Lower lobe of right lung (tissue), 2 donors: ENCODE data around the gene ELANE. TPM values are rescaled to one million over a fixed set of nuclear protein-coding genes. Genes with fewer than 3 reads are reported as not detected.
"Not testable (repeated sequence)": the region's sequence is repeated elsewhere in the genome, so short reads cannot be mapped to it uniquely, and the experiment has no call there.

ENCODE experiments used
- ATAC-seq, 2 donors: fragments of 200-7000 bp; cut with Tn5 transposase; one replicate each; pipeline ENCODE4 v1.9.1; 2020 to 2022; ENCODE audit warnings: mild to moderate bottlenecking in 2 of 2, moderate library complexity in 2 of 2
- DNase-seq: peaks from one replicate; pipeline ENCODE4 v3.0.0-alpha.2; 2020
- H3K27ac ChIP-seq: fragments of 200-600 bp; one replicate; pipeline ENCODE4 v1.8.0; 2022
- H3K27me3 ChIP-seq: fragments of 200-600 bp; one replicate; pipeline ENCODE4 v1.8.0; 2022; ENCODE audit warnings: low read depth
- H3K36me3 ChIP-seq: fragments of 200-600 bp; one replicate; pipeline ENCODE4 v1.8.0; 2022; ENCODE audit warnings: mild to moderate bottlenecking
- H3K4me1 ChIP-seq: fragments of 200-600 bp; one replicate; pipeline ENCODE4 v1.8.0; 2022
- H3K4me3 ChIP-seq: fragments of 200-600 bp; one replicate; pipeline ENCODE4 v1.8.0; 2022; ENCODE audit warnings: mild to moderate bottlenecking
- H3K9me3 ChIP-seq: fragments of 200-600 bp; one replicate; pipeline ENCODE4 v1.8.0; 2022
- CTCF ChIP-seq: fragments of 200-600 bp; IDR thresholded peaks from one replicate; pipeline ENCODE4 v1.8.0; 2022; ENCODE audit warnings: antibody characterized with exemption, mild to moderate bottlenecking
- intact Hi-C: fragments of 100-400 bp; cut with DNase I; formaldehyde crosslinking; loops from one replicate; pipeline ENCODE4 v1.11.0; 2022
- total RNA-seq: library from RNA; stranded (reverse); fragmentation: NEBNext Ultra II Directional; extraction: Animal tissue kit (Norgen Biotek cat#: 25700); gene quantifications from one replicate; pipeline ENCODE4 v1.2.1, GENCODE V29; 2021
- donor health status: DM: no; HTN: yes; CAD: no; lungs with severe emphysema.

ELANE gene
- total RNA-seq, 1 donor from 2014 or later = 0.97 TPM

- Histone ChIP-seq H3K4me3 (no peak overlapping the region), H3K27me3 (no peaks in the 10 kb centered on the region), H3K4me1 (peaks cover 9% of the 10 kb centered on the region), H3K36me3 (peaks cover 68% of the 10 kb centered on the region), H3K27ac (no peak overlapping the region), H3K9me3 (no peaks in the 10 kb centered on the region)
- ATAC-seq (no peak), DNase-seq (no peak)
- intact Hi-C loops = no loop called here
- TF ChIP-seq CTCF = no peak
Measured at GRCh38 chr19:888581-889385, 36.7 kb downstream of the ELANE start.

- no peak for DNase-seq
- Histone ChIP-seq H3K36me3 (peaks cover 58% of the 10 kb centered on the region), H3K4me1 (peaks cover 12% of the 10 kb centered on the region)
Measured at GRCh38 chr19:889662-890295, 37.7 kb downstream of the ELANE start.

GRCh38 chr19:890831-891230 is 38.7 kb downstream of the ELANE start:
- H3K4me1 ChIP-seq = peaks cover 12% of the 10 kb centered on the region
- DNase-seq (no peak), ATAC-seq (no peak)
- no peak for TF ChIP-seq CTCF
- no peaks in the 10 kb centered on the region for H3K27me3 ChIP-seq
- no peaks in the 10 kb centered on the region for H3K9me3 ChIP-seq
- no peak overlapping the region for H3K27ac ChIP-seq
- intact Hi-C loops = no loop called here
- no peak overlapping the region for H3K4me3 ChIP-seq
- H3K36me3 ChIP-seq = peaks cover 48% of the 10 kb centered on the region

More at GRCh38 chr19:889662-890295, 37.7 kb downstream of the ELANE start:
- Histone ChIP-seq H3K4me3 (no peak overlapping the region), H3K9me3 (no peaks in the 10 kb centered on the region), H3K27ac (no peak overlapping the region), H3K27me3 (no peaks in the 10 kb centered on the region)
- ATAC-seq = no peak
- intact Hi-C loops = no loop called here
- no peak for TF ChIP-seq CTCF

- ATAC-seq, H3K27me3 ChIP-seq, H3K9me3 ChIP-seq, intact Hi-C loops: not testable (repeated sequence)
- peak overlapping the region; percentile 81 for H3K4me3 ChIP-seq
- H3K27ac ChIP-seq = peak overlapping the region; percentile 94
- H3K4me1 ChIP-seq = peaks cover 12% of the 10 kb centered on the region
- DNase-seq = peak; percentile 74
- H3K36me3 ChIP-seq = peaks cover 41% of the 10 kb centered on the region
Measured at GRCh38 chr19:891421-892200, 39.5 kb downstream of the ELANE start.

- intact Hi-C loops = no loop called here
- H3K27ac ChIP-seq = peak overlapping the region; percentile 94
- no peaks in the 10 kb centered on the region for H3K27me3 ChIP-seq
- H3K4me1 ChIP-seq = peaks cover 12% of the 10 kb centered on the region
- H3K4me3 ChIP-seq = peak overlapping the region; percentile 81
- DNase-seq = no peak
- H3K9me3 ChIP-seq = no peaks in the 10 kb centered on the region
- peaks cover 41% of the 10 kb centered on the region for H3K36me3 ChIP-seq
- peak; percentile 14 to 18 for ATAC-seq
- no peak for TF ChIP-seq CTCF
Measured at GRCh38 chr19:892243-892893, 40.3 kb downstream of the ELANE start.
